Measurements from ENCODE around the gene RNF213. TPM values are rescaled to one million over a fixed set of nuclear protein-coding genes. Genes with fewer than 3 reads are reported as not detected.

The RNF213 gene
- total and polyA plus RNA-seq, 7 donors, result 7.8 to 138 (median 50.4) TPM

- H3K27me3 ChIP-seq, result no peaks in the 10 kb centered on the region
- intact Hi-C loops (cut with DNase I), result no loop called here
- no peak for TF ChIP-seq POLR2A (IDR thresholded peaks at IDR 0.05)
- TF ChIP-seq CTCF (IDR thresholded peaks at IDR 0.05), result no peak
- TF ChIP-seq POLR2AphosphoS5 (IDR thresholded peaks at IDR 0.05), result no peak
- TF ChIP-seq EP300 (IDR thresholded peaks at IDR 0.05), result no peak
- peaks cover 0 to 21% (median 0%) of the 10 kb centered on the region in 4 donors for H3K36me3 ChIP-seq
- peaks cover 0 to 39% (median 28%) of the 10 kb centered on the region in 4 donors for H3K4me1 ChIP-seq
- DNase-seq, result no peak
- 13 to 37% methylated on average over 26 of the region's 26 CpGs for WGBS, 2 donors
- H3K27ac ChIP-seq, result peak overlapping the region in 2 of 4 donors; percentile 89 to 90
- no peaks in the 10 kb centered on the region for H3K9me3 ChIP-seq
- H3K4me3 ChIP-seq, result peak overlapping the region; percentile 67 to 99 (median 78)
These were observed 153.3 kb downstream of the RNF213 start for GRCh38 chr17:80413771-80414507.

- Histone ChIP-seq H3K27ac (peak overlapping the region; percentile 89 to 97 (median 94)), H3K36me3 (peaks cover 0 to 24% (median 0%) of the 10 kb centered on the region in 4 donors), H3K9me3 (no peaks in the 10 kb centered on the region), H3K27me3 (no peaks in the 10 kb centered on the region), H3K4me1 (peaks cover 0 to 39% (median 28%) of the 10 kb centered on the region in 4 donors), H3K4me3 (peak overlapping the region; percentile 67 to 99 (median 78))
- WGBS, 2 donors, result 1 to 2% methylated on average over 15 of the region's 15 CpGs
- no peak for DNase-seq
- no peak for TF ChIP-seq EP300 (IDR thresholded peaks at IDR 0.05)
- no peak for TF ChIP-seq CTCF (IDR thresholded peaks at IDR 0.05)
- TF ChIP-seq POLR2A (IDR thresholded peaks at IDR 0.05), result no peak
- TF ChIP-seq POLR2AphosphoS5 (IDR thresholded peaks at IDR 0.05), result no peak
- intact Hi-C loops (cut with DNase I), result no loop called here
These were observed 153.8 kb downstream of the RNF213 start for GRCh38 chr17:80414508-80414802.

- intact Hi-C loops (cut with DNase I), result no loop called here
- H3K36me3 ChIP-seq, result peaks cover 0 to 29% (median 0%) of the 10 kb centered on the region in 4 donors
- peaks cover 0 to 39% (median 28%) of the 10 kb centered on the region in 4 donors for H3K4me1 ChIP-seq
- no peaks in the 10 kb centered on the region for H3K9me3 ChIP-seq
- H3K27ac ChIP-seq, result peak within 1 kb of the TSS; percentile 89 to 97 (median 94)
- TF ChIP-seq EP300 (IDR thresholded peaks at IDR 0.05) (peak in 1 of 4 donors; percentile 5), POLR2AphosphoS5 (IDR thresholded peaks at IDR 0.05) (peak; percentile 46 to 77 (median 72)), CTCF (IDR thresholded peaks at IDR 0.05) (no peak), POLR2A (IDR thresholded peaks at IDR 0.05) (peak; percentile 22 to 32)
- 0 to 1% methylated on average over 97 of the region's 97 CpGs for WGBS, 2 donors
- H3K27me3 ChIP-seq, result no peaks in the 10 kb centered on the region
- peak; percentile 97 for DNase-seq
- H3K4me3 ChIP-seq, result peak within 1 kb of the TSS; percentile 67 to 99 (median 78)
These were observed 154.4 kb downstream of the RNF213 start, which contains the start of gene ENDOV for GRCh38 chr17:80414803-80415625. TSS of gene ENDOV (plus strand) at chr17:80415167. CDS start at chr17:80415195, 28 bp downstream.

- intact Hi-C loops (cut with DNase I), result no loop called here
- TF ChIP-seq POLR2AphosphoS5 (IDR thresholded peaks at IDR 0.05) (no peak), EP300 (IDR thresholded peaks at IDR 0.05) (no peak), POLR2A (IDR thresholded peaks at IDR 0.05) (no peak), CTCF (IDR thresholded peaks at IDR 0.05) (no peak)
- no peaks in the 10 kb centered on the region for H3K9me3 ChIP-seq
- H3K27ac ChIP-seq, result peak overlapping the region; percentile 89 to 97 (median 94)
- H3K4me1 ChIP-seq, result peaks cover 0 to 39% (median 28%) of the 10 kb centered on the region in 4 donors
- WGBS, 2 donors, result 7 to 12% methylated on average over 39 of the region's 39 CpGs
- no peak for DNase-seq
- H3K36me3 ChIP-seq, result peaks cover 0 to 35% (median 0%) of the 10 kb centered on the region in 4 donors
- no peaks in the 10 kb centered on the region for H3K27me3 ChIP-seq
- peak overlapping the region; percentile 67 to 99 (median 78) for H3K4me3 ChIP-seq
These were observed 155.0 kb downstream of the RNF213 start for GRCh38 chr17:80415626-80416137.
